Thyroid gland (tissue), 4 donors: Measurements from ENCODE around the gene LMO2.

ENCODE experiments used
- POLR2A ChIP-seq, 2 donors: fragments of 450-650 bp; IDR thresholded peaks; one replicate each; pipeline ENCODE4 v1.6.1; 2017; ENCODE audit warnings: antibody characterized with exemption in 2 of 2, mild to moderate bottlenecking in 2 of 2, moderate library complexity in 1 of 2
- TF ChIP-seq, protein P1 (sequence below), 6 experiments: fragments of 200-600 bp in 3 of 6; fragments of 450-650 bp in 3 of 6; sonication (generic) in 3 of 6; IDR thresholded peaks; one replicate each; pipeline ENCODE4 v1.5.1; 2016 to 2019; ENCODE audit warnings: antibody characterized with exemption in 6 of 6, mild to moderate bottlenecking in 2 of 6, inconsistent platforms in 1 of 6, moderate library complexity in 1 of 6

DNA sequence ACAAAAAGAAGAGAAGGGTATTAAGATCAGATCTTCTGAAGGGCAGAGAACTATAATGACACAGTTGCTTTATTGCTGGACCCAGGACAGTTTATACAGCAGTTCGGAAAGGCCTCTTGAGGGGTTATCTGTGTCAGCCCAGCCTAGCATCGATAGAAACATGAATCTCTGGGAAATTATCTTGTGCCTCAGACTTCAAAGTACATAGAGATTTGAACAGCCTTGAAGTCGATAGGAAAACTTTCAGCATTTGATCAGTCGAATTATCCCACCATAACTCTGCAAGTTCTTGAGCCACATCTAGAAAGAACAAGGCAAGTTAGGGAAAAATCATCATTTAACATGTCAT lies 2.5 kb upstream of the LMO2 start:
- TF ChIP-seq, protein P1, sequence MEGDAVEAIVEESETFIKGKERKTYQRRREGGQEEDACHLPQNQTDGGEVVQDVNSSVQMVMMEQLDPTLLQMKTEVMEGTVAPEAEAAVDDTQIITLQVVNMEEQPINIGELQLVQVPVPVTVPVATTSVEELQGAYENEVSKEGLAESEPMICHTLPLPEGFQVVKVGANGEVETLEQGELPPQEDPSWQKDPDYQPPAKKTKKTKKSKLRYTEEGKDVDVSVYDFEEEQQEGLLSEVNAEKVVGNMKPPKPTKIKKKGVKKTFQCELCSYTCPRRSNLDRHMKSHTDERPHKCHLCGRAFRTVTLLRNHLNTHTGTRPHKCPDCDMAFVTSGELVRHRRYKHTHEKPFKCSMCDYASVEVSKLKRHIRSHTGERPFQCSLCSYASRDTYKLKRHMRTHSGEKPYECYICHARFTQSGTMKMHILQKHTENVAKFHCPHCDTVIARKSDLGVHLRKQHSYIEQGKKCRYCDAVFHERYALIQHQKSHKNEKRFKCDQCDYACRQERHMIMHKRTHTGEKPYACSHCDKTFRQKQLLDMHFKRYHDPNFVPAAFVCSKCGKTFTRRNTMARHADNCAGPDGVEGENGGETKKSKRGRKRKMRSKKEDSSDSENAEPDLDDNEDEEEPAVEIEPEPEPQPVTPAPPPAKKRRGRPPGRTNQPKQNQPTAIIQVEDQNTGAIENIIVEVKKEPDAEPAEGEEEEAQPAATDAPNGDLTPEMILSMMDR (IDR thresholded peaks at IDR 0.05), result no peak
- no peak for TF ChIP-seq POLR2A (IDR thresholded peaks at IDR 0.05)
